Progenitor cell of endocrine pancreas (in vitro differentiated cells): ENCODE measurements around the gene MS4A6A. TPM values are rescaled to one million over a fixed set of nuclear protein-coding genes. Genes with fewer than 3 reads are reported as not detected.
"Not testable (repeated sequence)": the region's sequence is repeated elsewhere in the genome, so short reads cannot be mapped to it uniquely, and the experiment has no call there.

Experiments used
- DNase-seq: peaks from one replicate; pipeline ENCODE4 v3.0.0; 2021; ENCODE audit warnings: low spot score; ENCODE audit not compliant: unreplicated experiment
- H3K27ac Mint-ChIP-seq: 2 replicates; pipeline ENCODE4 v1.8.0; 2021; ENCODE audit warnings: mild to moderate bottlenecking, moderate library complexity, mixed read lengths
- H3K27me3 Mint-ChIP-seq: 2 replicates; pipeline ENCODE4 v1.8.0; 2021; ENCODE audit warnings: mixed read lengths
- H3K36me3 Mint-ChIP-seq: 2 replicates; pipeline ENCODE4 v1.8.0; 2022; ENCODE audit warnings: mixed read lengths; ENCODE audit not compliant: insufficient read depth
- H3K4me1 Mint-ChIP-seq: 2 replicates; pipeline ENCODE4 v1.8.0; 2021; ENCODE audit warnings: low read depth, mixed read lengths
- H3K4me3 Mint-ChIP-seq: 2 replicates; pipeline ENCODE4 v1.8.0; 2021; ENCODE audit warnings: low read depth, mild to moderate bottlenecking, moderate library complexity, mixed read lengths
- H3K9me3 Mint-ChIP-seq: 2 replicates; pipeline ENCODE4 v1.8.0; 2021; ENCODE audit warnings: low read depth, mixed read lengths
- total RNA-seq: library from RNA; stranded (reverse); gene quantifications from 2 replicates; pipeline ENCODE4 v1.2.1, GENCODE V29; 2021
- TF ChIP-seq, protein P1 (sequence below): fragments of 200-600 bp; sonication (generic); IDR thresholded peaks from one replicate; pipeline ENCODE4 v1.5.0; 2021; ENCODE audit warnings: antibody characterized with exemption, mild to moderate bottlenecking; ENCODE audit not compliant: unreplicated experiment

Gene MS4A6A
- total RNA-seq, 1 donor from 2014 or later = not detected

GRCh38 chr11:60193687-60194433, 11.0 kb upstream of the MS4A6A start:
- Mint-ChIP-seq H3K4me1 (peaks cover 13% of the 10 kb centered on the region), H3K27me3 (no peaks in the 10 kb centered on the region), H3K9me3 (peaks cover 15% of the 10 kb centered on the region), H3K36me3 (peaks cover 3% of the 10 kb centered on the region), H3K27ac (peak overlapping the region; percentile 69), H3K4me3 (no peak overlapping the region)
- TF ChIP-seq, protein P1, sequence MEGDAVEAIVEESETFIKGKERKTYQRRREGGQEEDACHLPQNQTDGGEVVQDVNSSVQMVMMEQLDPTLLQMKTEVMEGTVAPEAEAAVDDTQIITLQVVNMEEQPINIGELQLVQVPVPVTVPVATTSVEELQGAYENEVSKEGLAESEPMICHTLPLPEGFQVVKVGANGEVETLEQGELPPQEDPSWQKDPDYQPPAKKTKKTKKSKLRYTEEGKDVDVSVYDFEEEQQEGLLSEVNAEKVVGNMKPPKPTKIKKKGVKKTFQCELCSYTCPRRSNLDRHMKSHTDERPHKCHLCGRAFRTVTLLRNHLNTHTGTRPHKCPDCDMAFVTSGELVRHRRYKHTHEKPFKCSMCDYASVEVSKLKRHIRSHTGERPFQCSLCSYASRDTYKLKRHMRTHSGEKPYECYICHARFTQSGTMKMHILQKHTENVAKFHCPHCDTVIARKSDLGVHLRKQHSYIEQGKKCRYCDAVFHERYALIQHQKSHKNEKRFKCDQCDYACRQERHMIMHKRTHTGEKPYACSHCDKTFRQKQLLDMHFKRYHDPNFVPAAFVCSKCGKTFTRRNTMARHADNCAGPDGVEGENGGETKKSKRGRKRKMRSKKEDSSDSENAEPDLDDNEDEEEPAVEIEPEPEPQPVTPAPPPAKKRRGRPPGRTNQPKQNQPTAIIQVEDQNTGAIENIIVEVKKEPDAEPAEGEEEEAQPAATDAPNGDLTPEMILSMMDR = peak; percentile 71
- DNase-seq = peak; percentile 32

DNA sequence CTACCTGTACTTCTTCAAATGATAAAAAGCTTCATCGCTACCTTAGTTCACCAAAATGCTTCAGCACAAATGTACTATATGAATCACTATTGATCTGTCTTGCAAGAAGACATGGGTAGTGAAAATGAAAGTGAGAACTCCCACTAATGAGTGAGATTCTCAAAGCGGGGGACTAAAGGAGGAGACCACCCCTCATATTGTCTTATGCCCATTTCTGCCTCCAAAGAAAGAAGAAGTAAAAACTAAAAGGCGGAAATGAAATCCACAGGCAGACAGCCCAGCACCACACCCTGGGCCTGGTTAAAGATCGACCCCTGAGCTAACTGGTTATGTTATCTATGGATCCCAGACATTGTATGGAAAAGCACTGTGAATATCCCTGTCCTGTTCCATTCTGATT, 9.7 kb upstream of the MS4A6A start:
- H3K4me1 Mint-ChIP-seq = peaks cover 13% of the 10 kb centered on the region
- DNase-seq, H3K27ac Mint-ChIP-seq, H3K4me3 Mint-ChIP-seq, H3K36me3 Mint-ChIP-seq, H3K27me3 Mint-ChIP-seq: not testable (repeated sequence)
- peaks cover 15% of the 10 kb centered on the region for H3K9me3 Mint-ChIP-seq

DNA sequence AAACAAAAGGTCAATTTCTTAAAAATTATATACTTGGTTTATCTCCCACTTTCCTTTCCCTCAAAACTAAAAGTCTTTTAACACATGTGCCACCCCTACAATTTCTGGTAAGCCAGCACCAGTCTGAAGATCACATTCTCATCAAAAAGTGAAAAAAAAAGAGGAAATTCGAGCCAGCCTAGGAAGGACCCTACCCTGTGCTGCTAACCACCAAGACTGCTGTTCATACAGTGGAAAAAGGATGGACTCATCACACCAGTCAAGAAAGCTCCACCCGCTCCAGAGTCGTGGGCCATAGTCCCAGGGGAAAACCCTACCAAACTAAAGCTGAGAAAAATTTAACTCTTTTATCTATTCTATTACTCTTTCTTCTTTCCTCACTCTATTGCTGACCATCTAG, 5.6 kb upstream of the MS4A6A start:
- H3K9me3 Mint-ChIP-seq = peaks cover 22% of the 10 kb centered on the region
- H3K4me1 Mint-ChIP-seq = not testable (repeated sequence)

DNA sequence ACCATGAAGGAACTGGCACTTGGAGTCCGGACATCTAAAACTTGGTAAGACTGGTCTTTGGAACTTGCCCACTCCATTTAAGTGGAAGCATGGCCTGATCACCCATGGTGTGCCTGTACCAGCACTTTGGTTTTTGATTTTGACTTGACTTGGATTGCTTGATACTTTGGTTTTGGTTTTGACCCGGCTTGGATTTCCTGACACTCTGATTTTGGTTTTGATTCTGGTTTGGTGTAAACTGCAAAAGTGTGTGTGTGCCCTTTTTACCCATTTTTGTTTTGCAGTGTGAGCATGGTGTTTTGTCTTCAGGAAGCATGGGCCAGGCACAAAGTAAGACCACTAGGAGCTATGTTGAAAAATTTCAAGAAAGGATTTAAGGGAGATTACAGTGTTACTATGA, 3.2 kb upstream of the MS4A6A start:
- peaks cover 11% of the 10 kb centered on the region for H3K9me3 Mint-ChIP-seq
- not testable (repeated sequence) for H3K36me3 Mint-ChIP-seq, DNase-seq, H3K27ac Mint-ChIP-seq, H3K27me3 Mint-ChIP-seq, H3K4me1 Mint-ChIP-seq, H3K4me3 Mint-ChIP-seq

More for the DNA sequence above, 5.6 kb upstream of the MS4A6A start:
- H3K27me3 Mint-ChIP-seq, DNase-seq, H3K27ac Mint-ChIP-seq, H3K36me3 Mint-ChIP-seq, H3K4me3 Mint-ChIP-seq: not testable (repeated sequence)

GRCh38 chr11:60185512-60185827, 2.6 kb upstream of the MS4A6A start:
- H3K27ac Mint-ChIP-seq, H3K27me3 Mint-ChIP-seq, H3K4me1 Mint-ChIP-seq, H3K4me3 Mint-ChIP-seq, H3K36me3 Mint-ChIP-seq, DNase-seq: not testable (repeated sequence)
- H3K9me3 Mint-ChIP-seq = peaks cover 11% of the 10 kb centered on the region

DNA sequence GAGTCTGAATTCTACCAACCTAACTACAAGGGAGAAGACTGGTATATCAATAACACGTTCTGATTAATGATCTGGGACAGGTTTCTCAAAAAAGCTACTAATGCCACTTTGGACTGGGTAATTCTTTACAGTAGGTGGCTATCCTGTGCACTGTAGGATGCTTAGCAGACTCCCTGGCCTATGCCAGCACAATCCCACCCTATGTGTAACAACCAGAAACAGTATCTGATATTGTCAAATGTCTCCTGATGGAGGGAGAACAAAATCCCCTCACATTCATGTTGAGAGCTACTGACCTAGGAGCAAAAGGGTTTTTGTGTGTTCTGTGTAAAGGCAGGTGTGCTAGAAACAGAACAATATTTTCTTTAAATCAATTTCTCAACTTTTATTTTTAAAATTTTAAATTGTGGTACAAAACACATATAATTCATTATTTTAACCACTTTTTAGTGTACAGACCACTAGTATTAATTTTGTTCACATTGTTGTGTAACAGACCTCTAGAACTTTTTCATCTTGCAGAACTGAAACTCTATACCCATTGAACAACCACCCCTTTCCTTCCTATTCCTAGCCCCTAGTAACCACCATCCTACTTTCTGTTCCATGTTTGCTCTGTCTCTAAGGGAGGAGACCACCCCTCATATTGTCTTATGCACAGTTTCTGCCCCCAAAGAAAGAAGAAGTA, 2.1 kb upstream of the MS4A6A start:
- Mint-ChIP-seq H3K4me1 (peaks cover 4% of the 10 kb centered on the region), H3K27ac (no peak overlapping the region), H3K9me3 (peaks cover 11% of the 10 kb centered on the region), H3K4me3 (no peak overlapping the region), H3K36me3 (peaks cover 3% of the 10 kb centered on the region), H3K27me3 (no peaks in the 10 kb centered on the region)
- DNase-seq = no peak
- TF ChIP-seq, protein P1 = no peak

DNA sequence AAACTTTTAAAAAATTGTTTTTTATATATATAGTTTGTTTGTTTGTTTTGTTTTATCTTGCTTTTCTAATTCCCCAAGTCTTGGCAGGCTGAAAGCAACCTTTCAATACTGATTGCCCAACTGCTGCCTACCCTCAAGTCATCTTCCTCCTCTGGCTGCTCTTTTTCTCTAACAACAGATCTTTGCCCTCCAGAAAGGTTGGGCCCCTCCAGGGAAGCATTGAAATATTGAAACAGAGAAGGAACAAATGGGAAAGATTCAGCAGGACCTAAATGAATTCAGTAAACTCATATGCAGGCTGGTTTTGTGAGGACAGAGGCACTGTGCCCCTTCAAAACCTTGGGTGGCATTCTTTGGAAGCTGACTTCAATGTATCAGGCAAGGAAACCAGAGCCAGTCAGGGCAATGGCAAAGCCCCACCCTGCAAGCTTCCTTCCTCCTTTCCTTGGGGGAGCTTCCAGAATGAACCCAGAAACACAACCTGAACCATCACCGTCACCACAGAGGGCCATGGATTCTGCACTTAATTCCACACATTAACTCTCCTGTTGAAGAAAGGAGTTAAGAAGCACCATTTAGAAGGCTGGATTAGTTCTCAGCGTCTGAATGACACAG, 815 bp upstream of the MS4A6A start:
- Mint-ChIP-seq H3K9me3 (peaks cover 11% of the 10 kb centered on the region), H3K4me3 (no peak overlapping the region), H3K27me3 (no peaks in the 10 kb centered on the region), H3K27ac (no peak overlapping the region), H3K4me1 (peaks cover 4% of the 10 kb centered on the region), H3K36me3 (peaks cover 3% of the 10 kb centered on the region)
- no peak for DNase-seq
- TF ChIP-seq, protein P1 = no peak
